Measurements from ENCODE around the gene PKNOX2.
A peak's percentile ranks its signal among the peaks of the same experiment; 100 is the strongest.

The PKNOX2 gene

GRCh38 chr11:125312812-125313211, 148.3 kb downstream of the PKNOX2 start:
- Mint-ChIP-seq H3K27ac (no peak overlapping the region), H3K4me3 (no peak overlapping the region), H3K9me3 (no peaks in the 10 kb centered on the region), H3K36me3 (ENCODE audit: low read depth) (no peaks in the 10 kb centered on the region), H3K27me3 (peaks cover 16% of the 10 kb centered on the region), H3K4me1 (no peaks in the 10 kb centered on the region)
- ATAC-seq (no peak), DNase-seq (no peak)

- ATAC-seq, result no peak
- Mint-ChIP-seq H3K27me3 (peaks cover 16% of the 10 kb centered on the region), H3K4me1 (no peaks in the 10 kb centered on the region), H3K27ac (no peak overlapping the region), H3K36me3 (ENCODE audit: low read depth) (no peaks in the 10 kb centered on the region), H3K4me3 (no peak overlapping the region), H3K9me3 (no peaks in the 10 kb centered on the region)
- no peak for DNase-seq
Observed at GRCh38 chr11:125313271-125314219, 149.0 kb downstream of the PKNOX2 start.

- DNase-seq (no peak), ATAC-seq (no peak)
- Mint-ChIP-seq H3K27ac (no peak overlapping the region), H3K4me1 (no peaks in the 10 kb centered on the region), H3K36me3 (ENCODE audit: low read depth) (no peaks in the 10 kb centered on the region), H3K4me3 (no peak overlapping the region), H3K27me3 (peaks cover 11% of the 10 kb centered on the region), H3K9me3 (no peaks in the 10 kb centered on the region)
Observed at GRCh38 chr11:125314276-125315078, 149.9 kb downstream of the PKNOX2 start.

GRCh38 chr11:125315079-125315740, 150.7 kb downstream of the PKNOX2 start:
- no peak for ATAC-seq
- no peak for DNase-seq
- H3K27me3 Mint-ChIP-seq, result peaks cover 9% of the 10 kb centered on the region
- H3K9me3 Mint-ChIP-seq, result no peaks in the 10 kb centered on the region
- no peaks in the 10 kb centered on the region for H3K4me1 Mint-ChIP-seq
- H3K27ac Mint-ChIP-seq, result no peak overlapping the region
- no peaks in the 10 kb centered on the region for H3K36me3 Mint-ChIP-seq (ENCODE audit: low read depth)
- no peak overlapping the region for H3K4me3 Mint-ChIP-seq

GRCh38 chr11:125317416-125317815, 152.9 kb downstream of the PKNOX2 start:
- Mint-ChIP-seq H3K4me3 (no peak overlapping the region), H3K9me3 (no peaks in the 10 kb centered on the region), H3K36me3 (ENCODE audit: low read depth) (no peaks in the 10 kb centered on the region), H3K4me1 (no peaks in the 10 kb centered on the region), H3K27me3 (peaks cover 8% of the 10 kb centered on the region), H3K27ac (no peak overlapping the region)
- ATAC-seq (no peak), DNase-seq (no peak)

GRCh38 chr11:125319649-125320048, 155.1 kb downstream of the PKNOX2 start:
- DNase-seq (no peak), ATAC-seq (no peak)
- no peak overlapping the region for H3K27ac Mint-ChIP-seq
- H3K27me3 Mint-ChIP-seq, result peaks cover 12% of the 10 kb centered on the region
- H3K9me3 Mint-ChIP-seq, result no peaks in the 10 kb centered on the region
- H3K4me3 Mint-ChIP-seq, result no peak overlapping the region
- no peaks in the 10 kb centered on the region for H3K4me1 Mint-ChIP-seq
- H3K36me3 Mint-ChIP-seq (ENCODE audit: low read depth), result no peaks in the 10 kb centered on the region

GRCh38 chr11:125320347-125321076, 156.0 kb downstream of the PKNOX2 start:
- H3K27me3 Mint-ChIP-seq, result peaks cover 11% of the 10 kb centered on the region
- no peaks in the 10 kb centered on the region for H3K9me3 Mint-ChIP-seq
- no peak overlapping the region for H3K4me3 Mint-ChIP-seq
- no peaks in the 10 kb centered on the region for H3K4me1 Mint-ChIP-seq
- H3K27ac Mint-ChIP-seq, result no peak overlapping the region
- no peak for DNase-seq
- ATAC-seq, result no peak
- no peaks in the 10 kb centered on the region for H3K36me3 Mint-ChIP-seq (ENCODE audit: low read depth)

- Mint-ChIP-seq H3K27ac (peak overlapping the region; percentile 33), H3K9me3 (no peaks in the 10 kb centered on the region), H3K4me3 (no peak overlapping the region), H3K4me1 (no peaks in the 10 kb centered on the region), H3K27me3 (peaks cover 15% of the 10 kb centered on the region), H3K36me3 (ENCODE audit: low read depth) (no peaks in the 10 kb centered on the region)
- no peak for DNase-seq
- ATAC-seq, result no peak
Observed at GRCh38 chr11:125322289-125322688, 157.7 kb downstream of the PKNOX2 start.

DNA sequence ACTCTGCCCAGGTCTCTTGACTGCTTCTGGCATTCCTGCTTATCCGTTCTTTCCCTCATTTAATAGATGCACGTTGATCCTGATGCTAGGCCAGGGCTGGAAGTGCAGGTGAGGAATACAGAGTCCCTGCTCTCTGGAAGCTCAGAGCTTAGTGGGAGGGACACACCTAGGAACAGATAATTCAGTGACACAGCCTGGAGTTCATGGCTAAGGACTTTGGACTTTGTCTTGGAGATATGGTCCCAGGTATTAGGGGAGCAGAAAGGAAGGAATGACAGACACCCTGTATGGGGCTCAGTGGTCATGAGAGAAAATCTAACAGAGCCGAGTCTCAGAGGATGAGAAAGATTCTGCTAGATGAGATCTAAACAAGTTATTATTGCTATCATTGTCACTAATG, 160.6 kb downstream of the PKNOX2 start:
- Mint-ChIP-seq H3K27ac (no peak overlapping the region), H3K36me3 (ENCODE audit: low read depth) (no peaks in the 10 kb centered on the region), H3K27me3 (peaks cover 22% of the 10 kb centered on the region), H3K4me3 (no peak overlapping the region), H3K9me3 (no peaks in the 10 kb centered on the region), H3K4me1 (no peaks in the 10 kb centered on the region)
- DNase-seq (no peak), ATAC-seq (no peak)

DNA sequence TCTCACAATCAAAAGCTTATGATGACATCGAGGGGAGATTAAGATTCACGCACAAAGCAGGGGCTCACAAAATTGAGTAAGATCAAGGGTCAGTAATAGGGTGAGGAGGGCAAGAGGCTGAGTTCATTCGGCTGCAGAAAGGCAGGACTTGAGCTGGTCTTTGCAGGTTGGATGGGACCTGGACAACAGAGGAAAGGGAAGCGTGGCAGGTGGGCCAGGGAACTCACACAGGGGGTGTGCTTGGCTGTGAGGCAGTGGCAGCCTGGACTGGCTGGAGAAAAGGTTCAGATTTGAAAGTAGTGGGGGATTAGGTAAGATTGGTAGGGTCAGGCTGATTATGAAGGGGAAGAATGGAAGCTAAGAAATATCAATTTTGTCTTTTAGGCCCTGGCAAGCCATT, 161.6 kb downstream of the PKNOX2 start:
- Mint-ChIP-seq H3K27ac (no peak overlapping the region), H3K9me3 (no peaks in the 10 kb centered on the region), H3K36me3 (ENCODE audit: low read depth) (no peaks in the 10 kb centered on the region), H3K4me3 (no peak overlapping the region), H3K27me3 (peaks cover 22% of the 10 kb centered on the region), H3K4me1 (no peaks in the 10 kb centered on the region)
- no peak for DNase-seq
- ATAC-seq, result no peak

GRCh38 chr11:125327518-125328224, 163.1 kb downstream of the PKNOX2 start:
- no peaks in the 10 kb centered on the region for H3K9me3 Mint-ChIP-seq
- DNase-seq (no peak), ATAC-seq (no peak)
- no peaks in the 10 kb centered on the region for H3K4me1 Mint-ChIP-seq
- no peaks in the 10 kb centered on the region for H3K36me3 Mint-ChIP-seq (ENCODE audit: low read depth)
- H3K27me3 Mint-ChIP-seq, result peaks cover 17% of the 10 kb centered on the region
- no peak overlapping the region for H3K27ac Mint-ChIP-seq
- no peak overlapping the region for H3K4me3 Mint-ChIP-seq

- Mint-ChIP-seq H3K36me3 (ENCODE audit: low read depth) (no peaks in the 10 kb centered on the region), H3K27me3 (peaks cover 17% of the 10 kb centered on the region), H3K4me1 (no peaks in the 10 kb centered on the region), H3K9me3 (no peaks in the 10 kb centered on the region), H3K27ac (no peak overlapping the region), H3K4me3 (no peak overlapping the region)
- ATAC-seq (no peak), DNase-seq (no peak)
Observed at GRCh38 chr11:125328225-125328580, 163.7 kb downstream of the PKNOX2 start.

GRCh38 chr11:125329786-125330185, 165.2 kb downstream of the PKNOX2 start:
- H3K4me1 Mint-ChIP-seq, result no peaks in the 10 kb centered on the region
- no peaks in the 10 kb centered on the region for H3K9me3 Mint-ChIP-seq
- ATAC-seq (no peak), DNase-seq (no peak)
- H3K4me3 Mint-ChIP-seq, result no peak overlapping the region
- no peaks in the 10 kb centered on the region for H3K36me3 Mint-ChIP-seq (ENCODE audit: low read depth)
- H3K27me3 Mint-ChIP-seq, result peaks cover 10% of the 10 kb centered on the region
- no peak overlapping the region for H3K27ac Mint-ChIP-seq
